ENCODE results near the gene TEAD4. TPM values are rescaled to one million over a fixed set of nuclear protein-coding genes. Genes with fewer than 3 reads are reported as not detected.

TEAD4 gene
- total RNA-seq, 1 experiment from 2014 or later = 47.7 TPM

- POLR2A ChIA-PET (ENCODE audit: unreplicated experiment) = interaction anchor here (0.7 kb wide), 1 partner anchor 86 kb away, joined by 4 read pairs; no protein-coding TSS in a partner anchor
- no peak overlapping the region for H2AFZ ChIP-seq
- H3K27ac ChIP-seq = no peak overlapping the region
- intact Hi-C loops (cut with micrococcal nuclease; ENCODE audit: unreplicated experiment) = no loop called here
- no TSS peak for BruUV-seq (replicated peaks)
- no peaks in the 10 kb centered on the region for H3K27me3 ChIP-seq (ENCODE audit: insufficient read depth, low read depth)
- no peak overlapping the region for H3K4me3 ChIP-seq
- no peaks in the 10 kb centered on the region for H3K9me2 ChIP-seq (ENCODE audit: insufficient read depth)
- no peaks in the 10 kb centered on the region for H3K36me3 ChIP-seq (ENCODE audit: low read depth)
- H3K9me3 ChIP-seq (ENCODE audit: insufficient read depth, low read depth) = no peaks in the 10 kb centered on the region
- no peak overlapping the region for H3K4me2 ChIP-seq
- TF ChIP-seq CTCF (conservative IDR thresholded peaks at IDR 0.05) (no peak), EZH2 (IDR thresholded peaks at IDR 0.05; ENCODE audit: low read depth) (no peak)
- 0 out of 2 replicates have a peak, but pooled peaks cover 4% of the 10 kb centered on the region for H3F3A ChIP-seq (ENCODE audit: insufficient read depth, low read depth)
- no peaks in the 10 kb centered on the region for H3K4me1 ChIP-seq (replicated peaks; ENCODE audit: insufficient read depth)
- no peaks in the 10 kb centered on the region for H3K79me2 ChIP-seq (ENCODE audit: low read depth)
- peaks cover 11% of the 10 kb centered on the region for H4K20me1 ChIP-seq (ENCODE audit: insufficient read depth)
- no peak for DNase-seq
- CTCF ChIA-PET = no interaction called here
These were observed 43.4 kb downstream of the TEAD4 start for GRCh38 chr12:3002646-3003045.

GRCh38 chr12:3003357-3003992 is 44.3 kb downstream of the TEAD4 start:
- no peak overlapping the region for H2AFZ ChIP-seq
- H3K27me3 ChIP-seq (ENCODE audit: insufficient read depth, low read depth) = no peaks in the 10 kb centered on the region
- TF ChIP-seq EZH2 (IDR thresholded peaks at IDR 0.05; ENCODE audit: low read depth) = no peak
- TF ChIP-seq CTCF (conservative IDR thresholded peaks at IDR 0.05) = no peak
- peaks cover 11% of the 10 kb centered on the region for H4K20me1 ChIP-seq (ENCODE audit: insufficient read depth)
- no peaks in the 10 kb centered on the region for H3K9me2 ChIP-seq (ENCODE audit: insufficient read depth)
- POLR2A ChIA-PET (ENCODE audit: unreplicated experiment) = no interaction called here
- CTCF ChIA-PET = no interaction called here
- 0 out of 2 replicates have a peak, but pooled peaks cover 4% of the 10 kb centered on the region for H3F3A ChIP-seq (ENCODE audit: insufficient read depth, low read depth)
- DNase-seq = no peak
- BruUV-seq (replicated peaks) = no TSS peak
- no peak overlapping the region for H3K4me3 ChIP-seq
- H3K4me2 ChIP-seq = no peak overlapping the region
- intact Hi-C loops (cut with micrococcal nuclease; ENCODE audit: unreplicated experiment) = no loop called here
- no peaks in the 10 kb centered on the region for H3K4me1 ChIP-seq (replicated peaks; ENCODE audit: insufficient read depth)
- no peak overlapping the region for H3K27ac ChIP-seq
- H3K36me3 ChIP-seq (ENCODE audit: low read depth) = no peaks in the 10 kb centered on the region
- no peaks in the 10 kb centered on the region for H3K9me3 ChIP-seq (ENCODE audit: insufficient read depth, low read depth)
- no peaks in the 10 kb centered on the region for H3K79me2 ChIP-seq (ENCODE audit: low read depth)

- TF ChIP-seq CTCF (conservative IDR thresholded peaks at IDR 0.05) (peak; percentile 28; the same call in 1 of the 2 replicates), EZH2 (IDR thresholded peaks at IDR 0.05; ENCODE audit: low read depth) (no peak)
- ChIA-PET POLR2A (ENCODE audit: unreplicated experiment) (no interaction called here), CTCF (no interaction called here)
- Histone ChIP-seq H3K9me3 (ENCODE audit: insufficient read depth, low read depth) (no peaks in the 10 kb centered on the region), H3F3A (ENCODE audit: insufficient read depth, low read depth) (0 out of 2 replicates have a peak, but pooled peaks cover 4% of the 10 kb centered on the region), H3K9me2 (ENCODE audit: insufficient read depth) (no peaks in the 10 kb centered on the region), H2AFZ (no peak overlapping the region), H3K79me2 (ENCODE audit: low read depth) (no peaks in the 10 kb centered on the region), H3K4me3 (no peak overlapping the region), H4K20me1 (ENCODE audit: insufficient read depth) (peaks cover 11% of the 10 kb centered on the region), H3K27ac (no peak overlapping the region), H3K4me2 (no peak overlapping the region), H3K4me1 (replicated peaks; ENCODE audit: insufficient read depth) (no peaks in the 10 kb centered on the region), H3K27me3 (ENCODE audit: insufficient read depth, low read depth) (no peaks in the 10 kb centered on the region), H3K36me3 (ENCODE audit: low read depth) (no peaks in the 10 kb centered on the region)
- no peak for DNase-seq
- no TSS peak for BruUV-seq (replicated peaks)
- intact Hi-C loops (cut with micrococcal nuclease; ENCODE audit: unreplicated experiment) = no loop called here
These were observed 45.7 kb downstream of the TEAD4 start for GRCh38 chr12:3004655-3005565.

Measured in PC-9 (cell line).